Neuronal stem cell (in vitro differentiated cells): ENCODE data around the gene COMP.
"Not testable (repeated sequence)": the region's sequence is repeated elsewhere in the genome, so short reads cannot be mapped to it uniquely, and the experiment has no call there.

ENCODE experiments used
- DNase-seq: peaks from one replicate; pipeline ENCODE4 v3.0.0-alpha.2; 2013; ENCODE audit warnings: low spot score
- H2AFZ ChIP-seq: one replicate; pipeline ENCODE4 v1.6.1; 2013; ENCODE audit warnings: mild to moderate bottlenecking, low read length, inconsistent platforms
- H2AK5ac ChIP-seq: 2 replicates; pipeline ENCODE4 v1.6.1; 2013; ENCODE audit warnings: low read depth, mild to moderate bottlenecking, inconsistent platforms, low read length, moderate library complexity, mixed read lengths
- H2BK120ac ChIP-seq: 2 replicates; pipeline ENCODE4 v1.6.1; 2013; ENCODE audit warnings: low read depth, mild to moderate bottlenecking, inconsistent platforms, low read length, moderate library complexity, mixed read lengths
- H2BK12ac ChIP-seq: one replicate; pipeline ENCODE4 v1.6.1; 2013; ENCODE audit warnings: low read length, inconsistent platforms
- H2BK15ac ChIP-seq: 2 replicates; pipeline ENCODE4 v1.6.1; 2013; ENCODE audit warnings: mild to moderate bottlenecking, low read length, inconsistent platforms, mixed read lengths
- H2BK5ac ChIP-seq: one replicate; pipeline ENCODE4 v1.6.1; 2013; ENCODE audit warnings: inconsistent platforms, mild to moderate bottlenecking, low read length, moderate library complexity
- H3K14ac ChIP-seq: one replicate; pipeline ENCODE4 v1.6.1; 2013; ENCODE audit warnings: low read length, inconsistent platforms
- H3K18ac ChIP-seq: 2 replicates; pipeline ENCODE4 v1.6.1; 2013; ENCODE audit warnings: low read length, inconsistent platforms
- H3K23ac ChIP-seq: 2 replicates; pipeline ENCODE4 v1.6.1; 2013; ENCODE audit warnings: low read depth, mild to moderate bottlenecking, mixed read lengths, low read length, inconsistent platforms; ENCODE audit not compliant: poor library complexity
- H3K27ac ChIP-seq: replicated peaks from 3 replicates; pipeline ENCODE4 v1.5.1; 2013; ENCODE audit warnings: low read length, inconsistent platforms
- H3K27me3 ChIP-seq, 3 experiments: 2 replicates each; pipeline ENCODE4 v1.6.1; 2013; ENCODE audit warnings: low read length in 3 of 3, mild to moderate bottlenecking in 2 of 3, inconsistent platforms in 1 of 3, low read depth in 1 of 3, mixed read lengths in 1 of 3, moderate library complexity in 1 of 3; ENCODE audit not compliant: control insufficient read depth in 3 of 3, insufficient read depth in 3 of 3
- H3K36me3 ChIP-seq, 2 donors: replicated peaks in 1 of 2; 2 replicates each; pipeline ENCODE4 v1.6.1; 2013; ENCODE audit warnings: low read length in 2 of 2; ENCODE audit not compliant: control insufficient read depth in 2 of 2, insufficient read depth in 2 of 2
- H3K4ac ChIP-seq: 2 replicates; pipeline ENCODE4 v1.6.1; 2013; ENCODE audit warnings: inconsistent platforms, mild to moderate bottlenecking, low read length, moderate library complexity
- H3K4me1 ChIP-seq, 2 donors: 1 replicate in 1 of 2; 2 replicates in 1 of 2; pipeline ENCODE4 v1.6.1; 2013; ENCODE audit warnings: low read length in 2 of 2, low read depth in 1 of 2; ENCODE audit not compliant: control insufficient read depth in 2 of 2, insufficient read depth in 1 of 2
- H3K4me2 ChIP-seq: one replicate; pipeline ENCODE4 v1.6.1; 2013; ENCODE audit warnings: mild to moderate bottlenecking, low read length, inconsistent platforms; ENCODE audit not compliant: insufficient read depth, poor library complexity, severe bottlenecking
- H3K4me3 ChIP-seq, 2 donors: 2 replicates each; pipeline ENCODE4 v1.5.1; 2013; ENCODE audit warnings: low read length in 2 of 2, mild to moderate bottlenecking in 2 of 2, inconsistent platforms in 1 of 2, moderate library complexity in 1 of 2
- H3K79me1 ChIP-seq: one replicate; pipeline ENCODE4 v1.6.1; 2013; ENCODE audit warnings: low read depth, mild to moderate bottlenecking, inconsistent platforms, low read length, moderate library complexity
- H3K9ac ChIP-seq: one replicate; pipeline ENCODE4 v1.6.1; 2013; ENCODE audit warnings: mild to moderate bottlenecking, low read depth, low read length, inconsistent platforms; ENCODE audit not compliant: poor library complexity
- H3K9me3 ChIP-seq, 2 donors: replicated peaks in 1 of 2; 2 replicates each; pipeline versions ENCODE3 to v1.6.1; 2013; ENCODE audit warnings: low read length in 2 of 2, mild to moderate bottlenecking in 2 of 2, inconsistent platforms in 1 of 2, low read depth in 1 of 2, mixed read lengths in 1 of 2, moderate library complexity in 1 of 2; ENCODE audit not compliant: control insufficient read depth in 2 of 2, insufficient read depth in 1 of 2
- H4K8ac ChIP-seq: one replicate; pipeline ENCODE4 v1.6.1; 2013; ENCODE audit warnings: low read depth, mild to moderate bottlenecking, inconsistent platforms, low read length, moderate library complexity
- H4K91ac ChIP-seq: one replicate; pipeline ENCODE4 v1.6.1; 2013; ENCODE audit warnings: low read length, low read depth, mild to moderate bottlenecking, inconsistent platforms; ENCODE audit not compliant: poor library complexity
- WGBS, 2 donors: extraction: QIAGEN DNeasy Blood & Tissue Kit; methylation state at CpG; one replicate each; pipeline ENCODE4 v1.1.7; 2013; ENCODE audit warnings: missing lambda C conversion rate in 2 of 2, mixed read lengths in 1 of 2; ENCODE audit not compliant: insufficient read length in 2 of 2, insufficient replicate concordance in 1 of 2; ENCODE audit errors: extremely low coverage in 2 of 2; 5-methylcytosine and 5-hydroxymethylcytosine counted together

The COMP gene

DNA sequence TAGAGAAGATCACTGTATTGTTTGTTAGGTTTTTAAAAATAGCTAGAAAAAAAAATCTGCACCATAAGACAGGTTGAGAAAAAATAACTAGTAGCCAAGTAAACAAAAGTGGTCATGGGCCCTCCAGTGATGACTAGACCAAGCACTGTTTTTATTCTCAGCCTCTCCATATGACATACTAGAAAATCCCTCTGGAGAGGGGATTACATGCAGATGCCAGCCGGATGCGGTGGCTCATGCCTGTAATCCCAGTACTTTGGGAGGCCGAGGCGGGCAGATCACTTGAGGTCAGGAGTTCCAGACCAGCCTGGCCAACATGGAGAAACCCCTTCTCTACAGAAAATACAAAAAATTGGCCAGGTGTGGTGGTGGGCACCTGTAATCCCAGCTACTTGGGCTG is 25.5 kb upstream of the COMP start:
- H3K4me3 ChIP-seq, H3K36me3 ChIP-seq, H2BK120ac ChIP-seq, H2AFZ ChIP-seq, H2BK12ac ChIP-seq, H3K4me2 ChIP-seq, H3K4ac ChIP-seq, H3K23ac ChIP-seq, H3K14ac ChIP-seq, H2BK15ac ChIP-seq, H4K8ac ChIP-seq, H4K91ac ChIP-seq, DNase-seq, H2BK5ac ChIP-seq, H3K79me1 ChIP-seq, H3K9me3 ChIP-seq, H3K9ac ChIP-seq, H3K4me1 ChIP-seq, H3K18ac ChIP-seq, H2AK5ac ChIP-seq, H3K27ac ChIP-seq: not testable (repeated sequence)
- peaks cover 0 to 24% (median 0%) of the 10 kb centered on the region in 3 experiments for H3K27me3 ChIP-seq
- no CpG with 5 or more reads among the region's 4 CpGs for WGBS, 2 donors

DNA sequence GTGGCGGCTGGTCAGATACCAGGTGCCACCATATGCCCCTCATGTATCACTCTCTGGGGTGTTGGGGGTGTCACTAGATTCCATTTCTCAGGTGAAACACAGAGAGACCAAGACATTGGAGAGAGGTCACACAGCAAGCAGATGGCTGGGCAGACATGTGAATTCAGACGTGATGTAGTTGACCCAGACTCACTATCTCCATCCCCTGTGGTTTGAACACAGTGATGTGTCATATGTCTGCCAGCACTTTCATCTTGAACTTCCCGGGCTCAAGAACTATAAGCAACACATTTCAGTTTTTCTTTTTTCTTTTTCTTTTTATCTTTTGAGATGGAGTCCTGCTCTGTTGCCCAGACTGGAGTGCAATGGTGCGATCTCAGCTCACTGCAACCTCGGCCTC is 24.6 kb upstream of the COMP start:
- Histone ChIP-seq H2BK15ac (no peak overlapping the region), H2BK120ac (no peak overlapping the region), H2AFZ (no peak overlapping the region), H2BK5ac (no peak overlapping the region), H4K8ac (no peak overlapping the region), H2AK5ac (no peak overlapping the region), H3K23ac (no peak overlapping the region), H3K18ac (no peak overlapping the region), H3K27ac (no peak overlapping the region), H4K91ac (no peak overlapping the region), H3K79me1 (no peaks in the 10 kb centered on the region), H3K4me2 (no peak overlapping the region), H2BK12ac (no peak overlapping the region), H3K27me3 (peaks cover 0 to 24% (median 0%) of the 10 kb centered on the region in 3 experiments), H3K4me1 (no peaks in the 10 kb centered on the region), H3K4ac (no peak overlapping the region), H3K14ac (no peak overlapping the region), H3K9me3 (no peaks in the 10 kb centered on the region), H3K9ac (no peak overlapping the region), H3K4me3 (no peak overlapping the region), H3K36me3 (no peaks in the 10 kb centered on the region)
- no CpG with 5 or more reads among the region's 5 CpGs for WGBS, 2 donors
- no peak for DNase-seq

DNA sequence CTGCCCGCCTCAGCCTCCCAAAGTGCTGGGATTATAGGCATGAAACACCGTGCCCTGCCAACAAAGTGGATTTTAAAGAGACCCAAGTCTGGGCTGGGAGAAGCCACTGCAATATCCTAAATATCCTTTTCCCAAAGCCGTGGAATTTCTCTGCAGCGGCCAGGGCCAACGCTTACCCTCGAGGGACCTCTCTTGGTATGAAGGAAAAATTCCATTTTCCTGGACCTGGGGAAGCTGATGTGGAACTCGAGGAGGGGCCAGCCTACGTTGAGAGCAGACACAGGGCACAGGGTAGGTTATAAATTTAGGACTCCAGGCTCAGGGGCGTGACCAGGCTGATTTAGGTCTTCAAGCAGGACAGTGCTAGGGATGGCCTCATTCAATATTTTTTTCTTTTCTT is 23.0 kb upstream of the COMP start:
- H2BK12ac ChIP-seq = no peak overlapping the region
- H2AK5ac ChIP-seq = no peak overlapping the region
- no peak overlapping the region for H2AFZ ChIP-seq
- no peak overlapping the region for H3K4me3 ChIP-seq
- H2BK120ac ChIP-seq = no peak overlapping the region
- H3K27me3 ChIP-seq = peaks cover 0 to 29% (median 0%) of the 10 kb centered on the region in 3 experiments
- no peak overlapping the region for H4K91ac ChIP-seq
- H3K36me3 ChIP-seq = no peaks in the 10 kb centered on the region
- no peaks in the 10 kb centered on the region for H3K4me1 ChIP-seq
- H3K18ac ChIP-seq = no peak overlapping the region
- no peak overlapping the region for H3K4me2 ChIP-seq
- WGBS, 2 donors = no CpG with 5 or more reads among the region's 9 CpGs
- H3K9ac ChIP-seq = no peak overlapping the region
- no peak overlapping the region for H3K27ac ChIP-seq
- H3K79me1 ChIP-seq = no peaks in the 10 kb centered on the region
- no peak overlapping the region for H3K4ac ChIP-seq
- H4K8ac ChIP-seq = no peak overlapping the region
- H2BK5ac ChIP-seq = no peak overlapping the region
- no peak for DNase-seq
- no peak overlapping the region for H2BK15ac ChIP-seq
- H3K9me3 ChIP-seq = no peaks in the 10 kb centered on the region
- H3K23ac ChIP-seq = no peak overlapping the region
- no peak overlapping the region for H3K14ac ChIP-seq

DNA sequence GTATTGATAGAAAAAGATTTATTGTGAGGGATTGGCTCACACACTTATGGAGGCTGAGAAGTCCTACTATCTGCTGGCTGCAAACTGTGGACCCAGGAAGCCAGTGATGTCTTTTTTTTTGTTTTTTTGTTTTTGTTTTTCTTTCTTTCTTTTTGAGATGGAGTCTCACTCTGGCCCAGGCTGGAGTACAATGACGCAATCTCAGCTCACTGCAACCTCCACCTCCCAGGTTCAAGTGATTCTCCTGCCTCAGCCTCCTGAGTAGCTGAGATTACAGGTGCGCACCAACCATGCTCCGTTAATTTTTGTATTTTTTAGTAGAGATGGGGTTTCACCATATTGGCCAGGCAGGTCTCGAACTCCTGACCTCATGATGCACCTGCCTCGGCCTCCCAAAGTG is 20.5 kb upstream of the COMP start:
- not testable (repeated sequence) for H3K18ac ChIP-seq, H2BK15ac ChIP-seq, H2BK12ac ChIP-seq, H3K36me3 ChIP-seq, H2BK120ac ChIP-seq, DNase-seq, H3K4me2 ChIP-seq, H2AFZ ChIP-seq, H2BK5ac ChIP-seq, H3K23ac ChIP-seq, H2AK5ac ChIP-seq, H4K91ac ChIP-seq, H3K4ac ChIP-seq, H3K14ac ChIP-seq, H4K8ac ChIP-seq, H3K9me3 ChIP-seq, H3K4me3 ChIP-seq, H3K9ac ChIP-seq, H3K27ac ChIP-seq, H3K79me1 ChIP-seq, H3K4me1 ChIP-seq
- H3K27me3 ChIP-seq = peaks cover 0 to 36% (median 0%) of the 10 kb centered on the region in 3 experiments
- WGBS, 2 donors = no CpG with 5 or more reads among the region's 5 CpGs
